Epithelial cell of esophagus (primary cell): ENCODE data around the gene PLVAP.
"Not testable (repeated sequence)": the region's sequence is repeated elsewhere in the genome, so short reads cannot be mapped to it uniquely, and the experiment has no call there.

Source experiments
- DNase-seq: peaks from one replicate; pipeline ENCODE4 v3.0.0; 2010; ENCODE audit warnings: low read depth
- H3K4me3 ChIP-seq: 2 replicates; pipeline ENCODE4 v1.5.1; 2011; ENCODE audit warnings: mild to moderate bottlenecking, low read length, control low read depth
- CTCF ChIP-seq: IDR thresholded peaks from 2 replicates; pipeline ENCODE4 v1.5.1; 2011; ENCODE audit warnings: low read depth, mild to moderate bottlenecking, low read length, control low read depth, inconsistent platforms; ENCODE audit not compliant: insufficient read depth; ENCODE audit errors: missing control alignments

The PLVAP gene

GRCh38 chr19:17370026-17370587, 7.0 kb downstream of the PLVAP start:
- H3K4me3 ChIP-seq: no peak overlapping the region
- DNase-seq: no peak
- no peak for TF ChIP-seq CTCF

- no peak for TF ChIP-seq CTCF
- no peak for DNase-seq
- H3K4me3 ChIP-seq: no peak overlapping the region
Measured at GRCh38 chr19:17365361-17365760, 11.8 kb downstream of the PLVAP start.

GRCh38 chr19:17363852-17364605, 13.1 kb downstream of the PLVAP start:
- not testable (repeated sequence) for H3K4me3 ChIP-seq, DNase-seq

GRCh38 chr19:17359905-17360800, 17.0 kb downstream of the PLVAP start:
- TF ChIP-seq CTCF: no peak
- no peak for DNase-seq
- H3K4me3 ChIP-seq: no peak overlapping the region

GRCh38 chr19:17358395-17358794, 18.7 kb downstream of the PLVAP start:
- no peak overlapping the region for H3K4me3 ChIP-seq
- DNase-seq: no peak
- no peak for TF ChIP-seq CTCF

- DNase-seq: no peak
- H3K4me3 ChIP-seq: no peak overlapping the region
- no peak for TF ChIP-seq CTCF
Measured at GRCh38 chr19:17357724-17358123, 19.4 kb downstream of the PLVAP start.

- no peak for TF ChIP-seq CTCF
- H3K4me3 ChIP-seq: no peak overlapping the region
- DNase-seq: no peak
Measured at GRCh38 chr19:17357078-17357666, 20.0 kb downstream of the PLVAP start.
